ENCODE data around the gene NUP160.

- TF ChIP-seq POLR2AphosphoS5 (IDR thresholded peaks at IDR 0.05; ENCODE audit: low read depth, low read length) (no peak), POLR2A (IDR thresholded peaks at IDR 0.05; ENCODE audit: low read depth, low read length) (no peak), TAF1 (IDR thresholded peaks at IDR 0.05; ENCODE audit: borderline replicate concordance, low read depth, low read length) (no peak)
Observed at GRCh38 chr11:47842749-47843148, 5.4 kb downstream of the NUP160 start.

All from GM12892 (cell line).